Activated B cell treated with CpG ODN at 0.5 μM for 24 hours (primary cell): ENCODE measurements around the gene PADI2. TPM values are rescaled to one million over a fixed set of nuclear protein-coding genes. Genes with fewer than 3 reads are reported as not detected.

Experiments used
- ATAC-seq: fragments of 200-7000 bp; cut with Tn5 transposase; one replicate; pipeline ENCODE4 v1.10.0; 2021; ENCODE audit warnings: low read depth, mild to moderate bottlenecking, moderate library complexity
- CTCF ChIA-PET: fragments of 350-600 bp; sonication (Branson Sonifier 250); formaldehyde crosslinking; loops from one replicate; lab custom pipeline; 2021; ENCODE audit warnings: antibody characterized with exemption; lab: Charles Lee
- POLR2A ChIA-PET: fragments of 350-600 bp; sonication (Branson Sonifier 250); formaldehyde crosslinking; loops from one replicate; lab custom pipeline; 2021; ENCODE audit warnings: antibody characterized with exemption; lab: Charles Lee
- DNase-seq: peaks from one replicate; pipeline ENCODE4 v3.0.0; 2022
- H3K27ac Mint-ChIP-seq: one replicate; pipeline ENCODE4 v1.8.0; 2020; ENCODE audit warnings: mixed read lengths
- H3K27me3 Mint-ChIP-seq: one replicate; pipeline ENCODE4 v1.8.0; 2021; ENCODE audit warnings: mixed read lengths
- H3K36me3 Mint-ChIP-seq: one replicate; pipeline ENCODE4 v1.8.0; 2021; ENCODE audit warnings: low read depth, mixed read lengths
- H3K4me1 Mint-ChIP-seq: one replicate; pipeline ENCODE4 v1.8.0; 2021; ENCODE audit warnings: mixed read lengths
- H3K4me3 Mint-ChIP-seq: one replicate; pipeline ENCODE4 v1.8.0; 2020; ENCODE audit warnings: mild to moderate bottlenecking, mixed read lengths
- H3K9me3 Mint-ChIP-seq: one replicate; pipeline ENCODE4 v1.8.0; 2020; ENCODE audit warnings: mixed read lengths
- intact Hi-C: fragments of 100-400 bp; cut with micrococcal nuclease; formaldehyde crosslinking; loops from one replicate; pipeline ENCODE4 v1.15.1; 2024
- total RNA-seq: library from RNA; stranded (reverse); gene quantifications from 2 replicates; pipeline ENCODE4 v1.2.3, GENCODE V29; 2022
- TF ChIP-seq, protein P1 (sequence below): fragments of 200-600 bp; IDR thresholded peaks from one replicate; pipeline ENCODE4 v1.8.0; 2022; ENCODE audit warnings: antibody characterized with exemption, mild to moderate bottlenecking

The PADI2 gene
- total RNA-seq, 1 donor from 2014 or later, result 7.2 TPM

DNA sequence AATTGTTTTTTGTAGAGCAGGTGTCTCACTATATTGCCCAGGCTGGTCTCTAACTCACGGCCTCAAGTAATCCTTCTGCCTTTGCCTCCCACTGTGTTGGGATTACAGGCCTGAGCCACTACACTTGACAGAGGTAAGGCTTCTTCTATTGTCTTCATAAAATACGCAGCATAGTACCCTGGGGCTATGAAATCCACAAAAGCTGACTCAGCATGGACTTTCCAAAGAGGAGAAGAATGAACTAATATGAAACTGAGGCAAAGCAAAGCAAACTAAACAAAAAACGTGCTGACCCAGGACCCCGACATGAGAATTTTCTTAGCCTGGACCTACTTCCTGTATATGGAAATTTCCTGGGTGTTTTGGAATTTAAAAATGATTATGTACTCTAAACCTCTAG is 89.0 kb downstream of the PADI2 start:
- DNase-seq (no peak), ATAC-seq (no peak)
- Mint-ChIP-seq H3K9me3 (no peaks in the 10 kb centered on the region), H3K36me3 (peaks cover 63% of the 10 kb centered on the region), H3K4me3 (no peak overlapping the region), H3K27ac (no peak overlapping the region), H3K4me1 (no peaks in the 10 kb centered on the region), H3K27me3 (no peaks in the 10 kb centered on the region)
- ChIA-PET POLR2A (interaction anchor here (0.7 kb wide), 1 partner anchor 19 kb away, joined by 6 read pairs; no protein-coding TSS in a partner anchor), CTCF (no interaction called here)
- TF ChIP-seq, protein P1, sequence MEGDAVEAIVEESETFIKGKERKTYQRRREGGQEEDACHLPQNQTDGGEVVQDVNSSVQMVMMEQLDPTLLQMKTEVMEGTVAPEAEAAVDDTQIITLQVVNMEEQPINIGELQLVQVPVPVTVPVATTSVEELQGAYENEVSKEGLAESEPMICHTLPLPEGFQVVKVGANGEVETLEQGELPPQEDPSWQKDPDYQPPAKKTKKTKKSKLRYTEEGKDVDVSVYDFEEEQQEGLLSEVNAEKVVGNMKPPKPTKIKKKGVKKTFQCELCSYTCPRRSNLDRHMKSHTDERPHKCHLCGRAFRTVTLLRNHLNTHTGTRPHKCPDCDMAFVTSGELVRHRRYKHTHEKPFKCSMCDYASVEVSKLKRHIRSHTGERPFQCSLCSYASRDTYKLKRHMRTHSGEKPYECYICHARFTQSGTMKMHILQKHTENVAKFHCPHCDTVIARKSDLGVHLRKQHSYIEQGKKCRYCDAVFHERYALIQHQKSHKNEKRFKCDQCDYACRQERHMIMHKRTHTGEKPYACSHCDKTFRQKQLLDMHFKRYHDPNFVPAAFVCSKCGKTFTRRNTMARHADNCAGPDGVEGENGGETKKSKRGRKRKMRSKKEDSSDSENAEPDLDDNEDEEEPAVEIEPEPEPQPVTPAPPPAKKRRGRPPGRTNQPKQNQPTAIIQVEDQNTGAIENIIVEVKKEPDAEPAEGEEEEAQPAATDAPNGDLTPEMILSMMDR, result no peak
- intact Hi-C loops, result no loop called here

DNA sequence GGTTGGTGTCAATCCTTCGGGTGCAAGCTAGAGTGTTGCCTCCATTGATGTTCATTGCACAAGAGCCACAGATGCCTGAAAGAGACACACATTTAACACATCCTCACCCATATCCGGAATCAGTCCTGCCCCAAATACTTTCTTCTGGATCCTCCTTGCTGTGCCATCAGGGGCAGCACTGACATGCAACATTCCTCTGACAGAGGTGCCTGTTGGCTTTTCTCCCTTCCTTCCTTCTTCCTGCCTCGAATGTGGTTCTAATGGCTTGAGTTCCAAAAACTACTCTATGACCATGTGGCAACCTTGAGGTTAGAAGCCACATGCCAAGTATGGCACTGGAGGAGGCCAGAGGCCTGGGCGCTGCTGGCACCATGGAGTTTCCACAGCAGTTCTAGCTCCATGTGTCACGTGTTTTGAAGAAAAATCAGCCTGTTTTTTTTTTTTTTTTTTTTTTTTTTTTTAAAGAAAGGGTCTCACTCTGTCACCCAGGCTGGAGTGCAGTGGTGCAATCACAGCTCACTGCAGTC is 90.5 kb downstream of the PADI2 start:
- H3K4me3 Mint-ChIP-seq, result no peak overlapping the region
- H3K4me1 Mint-ChIP-seq, result no peaks in the 10 kb centered on the region
- no peaks in the 10 kb centered on the region for H3K9me3 Mint-ChIP-seq
- H3K36me3 Mint-ChIP-seq, result peaks cover 76% of the 10 kb centered on the region
- H3K27ac Mint-ChIP-seq, result no peak overlapping the region
- intact Hi-C loops, result no loop called here
- POLR2A ChIA-PET, result no interaction called here
- CTCF ChIA-PET, result no interaction called here
- ATAC-seq (no peak), DNase-seq (no peak)
- no peaks in the 10 kb centered on the region for H3K27me3 Mint-ChIP-seq
- TF ChIP-seq, protein P1, result no peak

DNA sequence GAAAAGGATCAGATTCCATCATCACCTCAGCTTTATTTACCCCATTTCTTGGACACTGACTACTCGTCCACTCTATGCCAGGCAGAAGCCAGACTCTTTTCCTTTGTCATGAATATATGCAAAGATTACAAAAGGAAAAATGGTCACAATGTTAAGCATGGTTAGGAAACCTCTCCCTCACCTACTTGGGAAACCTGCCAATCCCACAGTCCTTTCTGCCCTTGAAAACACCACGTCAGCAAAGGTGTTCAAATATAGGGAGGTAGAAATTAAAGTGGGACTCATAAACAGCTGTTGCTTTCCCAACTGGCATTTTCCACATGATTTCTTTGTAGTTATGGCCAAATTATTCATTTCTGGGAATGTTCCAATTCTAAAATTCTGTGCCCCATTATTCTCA is 91.4 kb downstream of the PADI2 start:
- TF ChIP-seq, protein P1, result no peak
- ChIA-PET CTCF (no interaction called here), POLR2A (no interaction called here)
- Mint-ChIP-seq H3K27me3 (no peaks in the 10 kb centered on the region), H3K4me1 (peaks cover 2% of the 10 kb centered on the region), H3K36me3 (peaks cover 79% of the 10 kb centered on the region), H3K9me3 (no peaks in the 10 kb centered on the region), H3K27ac (no peak overlapping the region), H3K4me3 (no peak overlapping the region)
- ATAC-seq (no peak), DNase-seq (no peak)
- intact Hi-C loops, result no loop called here

DNA sequence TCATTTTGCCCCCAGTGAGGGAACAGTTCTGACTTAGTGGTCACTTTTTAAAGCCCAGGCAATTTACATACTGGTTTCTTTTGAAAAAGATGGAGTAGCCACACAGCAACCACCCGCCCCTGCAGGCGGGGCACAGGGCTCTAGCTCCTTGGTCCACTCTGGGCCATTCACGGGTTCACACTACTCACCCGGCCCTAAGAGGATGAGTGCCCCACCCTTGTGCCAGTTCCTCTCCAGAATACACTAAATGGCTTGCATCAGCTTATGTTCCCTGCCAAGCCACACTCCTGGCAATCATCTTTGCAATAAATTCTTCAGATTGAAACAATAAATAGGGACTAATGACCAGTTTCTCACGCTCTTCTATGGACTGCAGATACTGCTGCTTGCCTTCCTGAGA is 91.8 kb downstream of the PADI2 start:
- Mint-ChIP-seq H3K4me1 (peaks cover 2% of the 10 kb centered on the region), H3K9me3 (no peaks in the 10 kb centered on the region), H3K27me3 (no peaks in the 10 kb centered on the region), H3K27ac (no peak overlapping the region), H3K36me3 (peaks cover 79% of the 10 kb centered on the region), H3K4me3 (no peak overlapping the region)
- TF ChIP-seq, protein P1, result no peak
- no peak for DNase-seq
- intact Hi-C loops, result no loop called here
- CTCF ChIA-PET, result no interaction called here
- POLR2A ChIA-PET, result no interaction called here
- ATAC-seq, result no peak

DNA sequence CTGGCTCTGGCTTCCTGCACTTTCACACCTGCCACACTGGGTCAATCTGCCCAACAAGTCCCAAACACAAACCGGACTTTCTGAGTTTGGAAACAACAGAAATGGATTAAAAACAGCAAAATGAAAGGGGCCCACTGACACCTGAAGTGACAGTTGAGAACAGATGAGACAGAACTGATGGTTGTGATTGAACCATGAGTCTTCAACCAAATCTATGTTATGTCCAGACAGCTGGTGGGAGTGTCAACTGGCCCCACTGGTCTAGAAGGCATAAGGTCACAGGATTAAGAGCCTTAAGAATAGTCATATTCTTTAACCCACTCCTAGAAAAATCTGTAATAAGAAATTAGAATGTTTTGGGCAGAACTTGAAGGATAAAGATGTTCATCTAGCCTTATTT is 94.5 kb downstream of the PADI2 start:
- Mint-ChIP-seq H3K27me3 (no peaks in the 10 kb centered on the region), H3K36me3 (peaks cover 89% of the 10 kb centered on the region), H3K27ac (no peak overlapping the region), H3K4me1 (peaks cover 2% of the 10 kb centered on the region), H3K9me3 (no peaks in the 10 kb centered on the region), H3K4me3 (no peak overlapping the region)
- intact Hi-C loops, result no loop called here
- POLR2A ChIA-PET, result no interaction called here
- ATAC-seq (no peak), DNase-seq (no peak)
- TF ChIP-seq, protein P1, result no peak
- CTCF ChIA-PET, result no interaction called here
